ENCODE data around the gene ATP5MC3.

- TF ChIP-seq EZH2 (IDR thresholded peaks at IDR 0.05; ENCODE audit: insufficient read depth, poor library complexity, severe bottlenecking) (no peak), EZH2phosphoT487 (IDR thresholded peaks at IDR 0.05; ENCODE audit: insufficient read depth, low read depth) (no peak)
These were observed 38.6 kb upstream of the ATP5MC3 start for GRCh38 chr2:175220075-175220474.

All from GM23248 (cell line).